ENCODE measurements around the gene HPGD. TPM values are rescaled to one million over a fixed set of nuclear protein-coding genes. Genes with fewer than 3 reads are reported as not detected.

The HPGD gene
- total and polyA plus RNA-seq, 2 of the 8 experiments (the other 6 are each of a cell fraction or from before 2014, with no cell fraction given) = 1.1 to 1.3 TPM

- Histone ChIP-seq H3K4me2 (ENCODE audit: insufficient read depth in 1 of 2, low read depth in 2 of 2, low read length in 2 of 2) (peak overlapping the region; percentile 84 to 89), H2AFZ (ENCODE audit: low read length) (peak overlapping the region; percentile 72)
Measured at GRCh38 chr4:174523025-174523693, 871 bp upstream of the HPGD start.

More at GRCh38 chr4:174523025-174523693, 871 bp upstream of the HPGD start:
- Histone ChIP-seq H2BK12ac (ENCODE audit: low read depth, low read length) (no peak overlapping the region), H2BK5ac (ENCODE audit: low read depth, low read length) (no peak overlapping the region), H3K56ac (replicated peaks; ENCODE audit: insufficient read length, low read depth, low read length) (no peak overlapping the region), H3K23ac (ENCODE audit: insufficient read length) (no peak overlapping the region), H2AK5ac (ENCODE audit: low read depth, low read length) (no peak overlapping the region), H3K23me2 (ENCODE audit: low read depth, low read length) (peaks cover 14% of the 10 kb centered on the region; the same call in 1 of the 2 replicates), H4K8ac (ENCODE audit: extremely low read depth, insufficient read depth, low read length) (no peak overlapping the region), H3K18ac (ENCODE audit: extremely low read depth, low read length) (no peak overlapping the region), H3K79me1 (ENCODE audit: low read depth, low read length) (no peaks in the 10 kb centered on the region), H3K4me1 (replicated peaks in 1 of 4; ENCODE audit: control insufficient read depth in 3 of 4, insufficient read depth in 4 of 4, low read length in 3 of 4) (peaks cover 0 to 6% (median 5%) of the 10 kb centered on the region in 4 experiments; a peak in 5 of 7 replicates), H3K9me3 (ENCODE audit: insufficient read depth in 2 of 2, low read depth in 1 of 2, low read length in 1 of 2) (no peaks in the 10 kb centered on the region), H3K4me3 (ENCODE audit: extremely low read depth in 1 of 4, insufficient read depth in 2 of 4, low read depth in 3 of 4, low read length in 4 of 4) (peak overlapping the region; percentile 47 to 76 (median 69); a peak in 7 of 8 replicates), H2BK120ac (replicated peaks; ENCODE audit: low read depth, low read length) (no peak overlapping the region), H3K79me2 (ENCODE audit: control insufficient read depth in 1 of 2, insufficient read depth in 2 of 2, low read length in 2 of 2) (no peaks in the 10 kb centered on the region), H4K91ac (replicated peaks; ENCODE audit: insufficient read length, low read length) (no peak overlapping the region), H3K36me3 (ENCODE audit: control insufficient read depth in 2 of 4, insufficient read depth in 4 of 4, low read length in 3 of 4) (no peaks in the 10 kb centered on the region), H3K4ac (replicated peaks; ENCODE audit: insufficient read length, low read depth, low read length) (no peak overlapping the region), H2BK15ac (ENCODE audit: low read length) (no peak overlapping the region), H2BK20ac (ENCODE audit: low read length) (no peak overlapping the region), H3K27me3 (replicated peaks in 1 of 4; ENCODE audit: control insufficient read depth in 3 of 4, extremely low read depth in 1 of 4, insufficient read depth in 3 of 4, low read length in 3 of 4) (peaks cover 0 to 26% (median 15%) of the 10 kb centered on the region in 4 experiments; a peak in 5 of 7 replicates), H3K14ac (ENCODE audit: insufficient read length) (no peak overlapping the region), H4K5ac (ENCODE audit: insufficient read length, low read depth, low read length) (no peak overlapping the region), H3K9ac (replicated peaks in 1 of 4; ENCODE audit: extremely low read depth in 1 of 4, low read depth in 3 of 4, low read length in 3 of 4) (peak overlapping the region in 2 of 4 experiments; percentile 10 to 11; a peak in 2 of 7 replicates), H4K20me1 (replicated peaks in 1 of 2; ENCODE audit: control insufficient read depth in 1 of 2, insufficient read depth in 2 of 2, low read length in 2 of 2) (no peaks in the 10 kb centered on the region), H3K27ac (ENCODE audit: low read depth, low read length) (no peak overlapping the region)
- FAIRE-seq = no peak
- ChIA-PET POLR2A (ENCODE audit: partially characterized antibody) (no interaction called here), CTCF (ENCODE audit: partially characterized antibody) (interaction anchor here (0.7 to 0.9 kb wide), 2 partner anchors 40 to 352 kb away, joined by 3 to 4 read pairs; no protein-coding TSS in a partner anchor)
- WGBS, 2 experiments (ENCODE audit: extremely low coverage in 1 of 2, insufficient coverage in 1 of 2, insufficient read length in 1 of 2, insufficient replicate concordance in 2 of 2, low coverage in 1 of 2, low lambda C conversion rate in 2 of 2, missing lambda C conversion rate in 1 of 2) = 31% methylated on average over 9 of the region's 10 CpGs; no CpG with 5 or more reads in 1 of the 2 experiments
- TF ChIP-seq KDM5A (IDR thresholded peaks at IDR 0.05; ENCODE audit: low read length) (no peak), ZNF274 (IDR thresholded peaks at IDR 0.05; ENCODE audit: borderline replicate concordance, extremely low read depth, low read length) (no peak), HDAC2 (IDR thresholded peaks at IDR 0.05; ENCODE audit: borderline replicate concordance in 1 of 2, low read depth in 2 of 2, low read length in 2 of 2) (no peak)
- no peak for DNase-seq (ENCODE audit: low read depth in 1 of 2, low spot score in 2 of 2)
